ENCODE data around the gene MORN4. TPM values are rescaled to one million over a fixed set of nuclear protein-coding genes. Genes with fewer than 3 reads are reported as not detected.
A peak's percentile ranks its signal among the peaks of the same experiment; 100 is the strongest.

Gene MORN4
- total and polyA plus RNA-seq, 9 of the 15 experiments (the other 6 are each of a cell fraction or from before 2014, with no cell fraction given): 8.3 to 23.9 (median 11.7) TPM

- TF ChIP-seq ATF4 (CRISPR knock-in tag; IDR thresholded peaks at IDR 0.05) (no peak), XRCC5 (IDR thresholded peaks at IDR 0.05; ENCODE audit: low read depth, low read length) (no peak), SAFB (IDR thresholded peaks at IDR 0.05; ENCODE audit: borderline replicate concordance, low read depth, low read length) (no peak), ZNF507 (tag; conservative IDR thresholded peaks at IDR 0.05) (no peak), DMBX1 (CRISPR knock-in tag; IDR thresholded peaks at IDR 0.05; ENCODE audit: borderline replicate concordance) (no peak), ZNF696 (CRISPR knock-in tag; conservative IDR thresholded peaks at IDR 0.05) (no peak), ATF3 (IDR thresholded peaks at IDR 0.05) (peak; percentile 72), ATF3 (CRISPR knock-in tag; conservative IDR thresholded peaks at IDR 0.05) (no peak), RBBP5 (IDR thresholded peaks at IDR 0.05; ENCODE audit: borderline replicate concordance, insufficient read depth, low read length, poor library complexity, severe bottlenecking) (no peak)
Measured at GRCh38 chr10:97629289-97629688, 4.0 kb downstream of the MORN4 start (continued).

- H3K4me2 ChIP-seq (ENCODE audit: insufficient read depth, low read length): no peak overlapping the region
- FAIRE-seq (no peak), DNase-seq (ENCODE audit: extremely low read depth in 1 of 4, low spot score in 3 of 4) (no peak), ATAC-seq (no peak)
- H3K9ac ChIP-seq (ENCODE audit: insufficient read depth in 1 of 2, low read depth in 2 of 2, low read length in 2 of 2): no peak overlapping the region
- 25% methylated on average over 1 of the region's 3 CpGs for WGBS (ENCODE audit: insufficient coverage, low coverage, missing lambda C conversion rate)
- H3K36me3 ChIP-seq (ENCODE audit: control insufficient read depth, insufficient read depth, low read length): peaks cover 5% of the 10 kb centered on the region; the same call in 1 of the 3 replicates
- ChIA-PET CTCF (ENCODE audit: low intra/inter-chr PET ratio) (no interaction called here), POLR2A (interaction anchor here (1.1 kb wide), 1 partner anchor 97 kb away, joined by 3 read pairs; no protein-coding TSS in a partner anchor)
- H3K4me1 ChIP-seq (replicated peaks in 1 of 2; ENCODE audit: control insufficient read depth in 2 of 2, insufficient read depth in 2 of 2, low read length in 2 of 2): peaks cover 12 to 17% of the 10 kb centered on the region in 2 experiments; a peak in 4 of 5 replicates
- H4K20me1 ChIP-seq (replicated peaks; ENCODE audit: control insufficient read depth, insufficient read depth, low read length): no peaks in the 10 kb centered on the region
- H3K4me3 ChIP-seq: no peak overlapping the region
- intact Hi-C loops (cut with micrococcal nuclease) (no loop called here), in situ Hi-C loops (cut with MboI) (no loop called here)
- no peak overlapping the region for H3K27ac ChIP-seq (ENCODE audit: extremely low read depth, low read depth, low read length)
- H3K9me1 ChIP-seq (ENCODE audit: control insufficient read depth, insufficient read depth, low read length): no peaks in the 10 kb centered on the region
- H2AFZ ChIP-seq (ENCODE audit: low read depth, low read length): no peak overlapping the region
- no peaks in the 10 kb centered on the region for H3K9me3 ChIP-seq (replicated peaks; ENCODE audit: control insufficient read depth, insufficient read depth, low read depth, low read length)
- H3K27me3 ChIP-seq (ENCODE audit: control insufficient read depth in 2 of 2, insufficient read depth in 2 of 2, low read length in 2 of 2): no peaks in the 10 kb centered on the region
- peaks cover 27% of the 10 kb centered on the region for H3K79me2 ChIP-seq (ENCODE audit: control insufficient read depth, insufficient read depth, low read length)
- no TSS peak for BruUV-seq (replicated peaks)
- TF ChIP-seq ILF3 (IDR thresholded peaks at IDR 0.05; ENCODE audit: borderline replicate concordance) (no peak), ZNF644 (tag; IDR thresholded peaks at IDR 0.05; ENCODE audit: low read depth) (no peak), MAZ (CRISPR knock-in tag; conservative IDR thresholded peaks at IDR 0.05 in 1 of 2, IDR thresholded peaks at IDR 0.05 in 1 of 2) (no peak), ZNF717 (CRISPR knock-in tag; IDR thresholded peaks at IDR 0.05) (no peak), TFAM (CRISPR knock-in tag; conservative IDR thresholded peaks at IDR 0.05) (no peak), TCF7 (IDR thresholded peaks at IDR 0.05; ENCODE audit: borderline replicate concordance) (no peak), MIER1 (IDR thresholded peaks at IDR 0.05; ENCODE audit: low read depth) (no peak), SRSF1 (IDR thresholded peaks at IDR 0.05; ENCODE audit: low read depth, low read length) (no peak), RBM34 (IDR thresholded peaks at IDR 0.05; ENCODE audit: borderline replicate concordance, insufficient read depth, low read length) (no peak), PHB (CRISPR knock-in tag; IDR thresholded peaks at IDR 0.05) (no peak)
Measured at GRCh38 chr10:97628228-97628627, 5.1 kb downstream of the MORN4 start.
